Measurements from ENCODE around the gene MDM2. TPM values are rescaled to one million over a fixed set of nuclear protein-coding genes. Genes with fewer than 3 reads are reported as not detected.
A peak's percentile ranks its signal among the peaks of the same experiment; 100 is the strongest.

Gene MDM2
- total RNA-seq, result 100 to 1,000 TPM in 5 of 7 donors, 10 to 100 TPM in 2; 98.9 to 248 (median 125) TPM
- 10 to 100 TPM; 41.5 to 77.4 (median 52.7) TPM for polyA plus RNA-seq
- long read RNA-seq, donor 1, full-length matches to known transcripts, result 5 of 5 reads
- long read RNA-seq, donor 1, partial matches to known transcripts, result 0 of 5 reads
- long read RNA-seq, donor 1, other reads (novel, unspliced or antisense), result 0 of 5 reads
- long read RNA-seq, donor 2, full-length matches to known transcripts, result 6 of 6 reads
- long read RNA-seq, donor 2, partial matches to known transcripts, result 0 of 6 reads
- long read RNA-seq, donor 2, other reads (novel, unspliced or antisense), result 0 of 6 reads

GRCh38 chr12:68807576-68808387 lies at the start of gene MDM2:
Gene MDM2 (plus strand): TSS chr12:68808177. CDS start chr12:68808478, 301 bp downstream.
- DNase-seq, result peak; percentile 99
- no peaks in the 10 kb centered on the region for H3K27me3 ChIP-seq (replicated peaks in 1 of 7)
- no peaks in the 10 kb centered on the region for H3K9me3 ChIP-seq
- peaks cover 0 to 52% (median 48%) of the 10 kb centered on the region in 6 donors for H3K4me1 ChIP-seq
- WGBS, 5 donors, result 0 to 1% (median 0%) methylated on average over 43 to 72 of the region's 72 CpGs
- TF ChIP-seq, protein P1, sequence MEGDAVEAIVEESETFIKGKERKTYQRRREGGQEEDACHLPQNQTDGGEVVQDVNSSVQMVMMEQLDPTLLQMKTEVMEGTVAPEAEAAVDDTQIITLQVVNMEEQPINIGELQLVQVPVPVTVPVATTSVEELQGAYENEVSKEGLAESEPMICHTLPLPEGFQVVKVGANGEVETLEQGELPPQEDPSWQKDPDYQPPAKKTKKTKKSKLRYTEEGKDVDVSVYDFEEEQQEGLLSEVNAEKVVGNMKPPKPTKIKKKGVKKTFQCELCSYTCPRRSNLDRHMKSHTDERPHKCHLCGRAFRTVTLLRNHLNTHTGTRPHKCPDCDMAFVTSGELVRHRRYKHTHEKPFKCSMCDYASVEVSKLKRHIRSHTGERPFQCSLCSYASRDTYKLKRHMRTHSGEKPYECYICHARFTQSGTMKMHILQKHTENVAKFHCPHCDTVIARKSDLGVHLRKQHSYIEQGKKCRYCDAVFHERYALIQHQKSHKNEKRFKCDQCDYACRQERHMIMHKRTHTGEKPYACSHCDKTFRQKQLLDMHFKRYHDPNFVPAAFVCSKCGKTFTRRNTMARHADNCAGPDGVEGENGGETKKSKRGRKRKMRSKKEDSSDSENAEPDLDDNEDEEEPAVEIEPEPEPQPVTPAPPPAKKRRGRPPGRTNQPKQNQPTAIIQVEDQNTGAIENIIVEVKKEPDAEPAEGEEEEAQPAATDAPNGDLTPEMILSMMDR (IDR thresholded peaks at IDR 0.05 in 8 of 11, conservative IDR thresholded peaks at IDR 0.05 in 3 of 11), result peak; percentile 87 to 98 (median 94)
- TF ChIP-seq POLR2A (IDR thresholded peaks at IDR 0.05) (peak in 2 of 3 donors; percentile 56 to 58), POLR2AphosphoS5 (IDR thresholded peaks at IDR 0.05) (peak; percentile 96 to 98 (median 97))
- H3K36me3 ChIP-seq, result peaks cover 0 to 36% (median 11%) of the 10 kb centered on the region in 6 donors
- peak within 1 kb of the TSS; percentile 52 to 84 (median 76) for H3K4me3 ChIP-seq
- peak within 1 kb of the TSS; percentile 94 to 100 (median 98) for H3K27ac ChIP-seq
- intact Hi-C loops (cut with DNase I; ENCODE audit: low total_unique reads), result loop anchor here (10.0 kb wide), 1 partner anchor 63 kb away; the partner anchor contains the start of gene SLC35E3

- no peaks in the 10 kb centered on the region for H3K27me3 ChIP-seq (replicated peaks in 1 of 7)
- H3K27ac ChIP-seq, result peak overlapping the region in 1 of 8 donors; percentile 7
- WGBS, 5 donors, result 95 to 99% (median 96%) methylated on average over 5 of the region's 5 CpGs
- peak; percentile 23 for DNase-seq
- no peaks in the 10 kb centered on the region for H3K4me1 ChIP-seq
- peaks cover 0 to 100% (median 34%) of the 10 kb centered on the region in 6 donors for H3K36me3 ChIP-seq
- intact Hi-C loops (cut with DNase I; ENCODE audit: low total_unique reads), result no loop called here
- H3K4me3 ChIP-seq, result no peak overlapping the region
- no peak for TF ChIP-seq POLR2A (IDR thresholded peaks at IDR 0.05)
- TF ChIP-seq, protein P1 (IDR thresholded peaks at IDR 0.05 in 8 of 11, conservative IDR thresholded peaks at IDR 0.05 in 3 of 11), result no peak
- no peak for TF ChIP-seq POLR2AphosphoS5 (IDR thresholded peaks at IDR 0.05)
- H3K9me3 ChIP-seq, result no peaks in the 10 kb centered on the region
Observed at GRCh38 chr12:68759852-68760251, 48.1 kb upstream of the MDM2 start.

GRCh38 chr12:68760806-68761441 lies 47.1 kb upstream of the MDM2 start:
- peak; percentile 10 for DNase-seq
- 91 to 96% (median 92%) methylated on average over 7 of the region's 7 CpGs for WGBS, 5 donors
- Histone ChIP-seq H3K4me3 (no peak overlapping the region), H3K9me3 (no peaks in the 10 kb centered on the region), H3K4me1 (no peaks in the 10 kb centered on the region), H3K27me3 (replicated peaks in 1 of 7) (no peaks in the 10 kb centered on the region), H3K27ac (no peak overlapping the region), H3K36me3 (peaks cover 0 to 99% (median 25%) of the 10 kb centered on the region in 6 donors)
- TF ChIP-seq POLR2A (IDR thresholded peaks at IDR 0.05) (no peak), POLR2AphosphoS5 (IDR thresholded peaks at IDR 0.05) (no peak)
- TF ChIP-seq, protein P1 (IDR thresholded peaks at IDR 0.05 in 8 of 11, conservative IDR thresholded peaks at IDR 0.05 in 3 of 11), result no peak
- intact Hi-C loops (cut with DNase I; ENCODE audit: low total_unique reads), result no loop called here

All from spleen (tissue), 13 donors.